ENCODE results near the gene KCNC4. TPM values are rescaled to one million over a fixed set of nuclear protein-coding genes. Genes with fewer than 3 reads are reported as not detected.

KCNC4 gene
- total RNA-seq, 1 experiment from 2014 or later, result 8.9 TPM

DNA sequence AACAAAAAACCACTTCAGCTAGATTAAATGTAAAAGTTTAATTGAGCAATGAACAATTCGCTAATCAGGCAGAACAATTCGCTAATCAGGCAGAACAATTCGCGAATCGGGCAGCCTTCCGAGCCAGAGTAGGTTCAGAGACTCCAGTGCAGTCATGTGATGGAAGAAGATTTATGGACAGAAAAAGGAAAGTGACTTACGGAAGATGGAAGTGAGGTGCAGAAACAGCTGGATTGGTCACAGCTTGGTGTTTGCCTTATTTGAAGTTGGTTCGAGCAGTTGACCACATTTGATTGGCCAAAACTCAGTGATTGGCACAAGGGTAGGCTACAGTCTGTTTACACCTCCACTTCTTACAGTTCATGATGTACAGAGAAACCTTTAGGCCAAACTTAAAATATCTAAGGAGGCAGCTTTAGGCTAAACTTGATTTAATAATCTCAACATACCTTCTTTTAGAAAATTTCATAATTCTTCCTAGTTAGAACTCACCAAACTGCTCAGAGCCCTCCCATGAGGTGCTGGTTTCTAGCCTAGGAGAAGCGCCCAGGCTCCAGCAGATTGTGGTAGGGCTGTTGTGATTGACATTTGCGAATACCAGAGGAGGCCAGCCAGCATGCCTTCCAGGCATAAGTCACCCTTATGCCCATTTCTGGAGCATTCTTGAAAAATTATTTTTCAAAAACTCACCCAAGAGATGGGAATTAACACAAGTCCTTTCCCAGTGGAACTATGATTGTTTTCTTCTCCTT is 22.8 kb upstream of the KCNC4 start:
- no peak overlapping the region for H3K4me2 ChIP-seq (ENCODE audit: insufficient read depth, insufficient read length, low read length)
- H3K4ac ChIP-seq (ENCODE audit: low read depth, low read length), result no peak overlapping the region
- peaks cover 13% of the 10 kb centered on the region for H3K27me3 Mint-ChIP-seq (ENCODE audit: low read depth)
- no peak overlapping the region for H2BK15ac ChIP-seq (ENCODE audit: low read depth, low read length)
- no peak overlapping the region for H3K9ac ChIP-seq (ENCODE audit: extremely low read depth, insufficient read length, low read length)
- no peaks in the 10 kb centered on the region for H3K9me3 ChIP-seq (ENCODE audit: control insufficient read depth, low read depth, low read length)
- no peaks in the 10 kb centered on the region for H3K27me3 ChIP-seq (ENCODE audit: insufficient read depth, low read length)
- H4K91ac ChIP-seq (ENCODE audit: insufficient read length, low read depth, low read length), result no peak overlapping the region
- H3K4me1 Mint-ChIP-seq, result peaks cover 6 to 10% of the 10 kb centered on the region in 2 experiments; a peak in 2 of 4 replicates
- H3K4me3 Mint-ChIP-seq, result no peak overlapping the region
- no CpG with 5 or more reads among the region's 10 CpGs for WGBS (ENCODE audit: extremely low coverage, insufficient read length, low lambda C conversion rate)
- no peak overlapping the region for H2BK120ac ChIP-seq (ENCODE audit: low read depth, low read length, poor library complexity, severe bottlenecking)
- H2AK5ac ChIP-seq (ENCODE audit: insufficient read length, low read length), result no peak overlapping the region
- H2BK12ac ChIP-seq (ENCODE audit: insufficient read length, low read depth, low read length), result no peak overlapping the region
- H2BK20ac ChIP-seq (ENCODE audit: low read depth, low read length, poor library complexity, severe bottlenecking), result no peak overlapping the region
- no peaks in the 10 kb centered on the region for H3K4me1 ChIP-seq (ENCODE audit: insufficient read depth, low read length)
- no peak overlapping the region for H3K27ac Mint-ChIP-seq
- H3K9me3 Mint-ChIP-seq, result no peaks in the 10 kb centered on the region
- no peaks in the 10 kb centered on the region for H3K23me2 ChIP-seq (ENCODE audit: insufficient read length, low read depth, low read length, poor library complexity, severe bottlenecking)
- H4K8ac ChIP-seq (replicated peaks; ENCODE audit: insufficient read length, low read depth, low read length), result no peak overlapping the region
- no peak overlapping the region for H2AFZ ChIP-seq (ENCODE audit: low read length)
- no peak overlapping the region for H3K14ac ChIP-seq (ENCODE audit: insufficient read depth, low read length)
- no peak overlapping the region for H2BK5ac ChIP-seq (ENCODE audit: insufficient read length, low read length)
- H3K18ac ChIP-seq (ENCODE audit: insufficient read length, low read depth, low read length), result no peak overlapping the region
- H3K27ac ChIP-seq (ENCODE audit: insufficient read length, low read depth, low read length), result no peak overlapping the region
- no peaks in the 10 kb centered on the region for H3K36me3 Mint-ChIP-seq (ENCODE audit: insufficient read depth in 1 of 3, low read depth in 3 of 3)
- no peaks in the 10 kb centered on the region for H4K20me1 ChIP-seq (ENCODE audit: control insufficient read depth, insufficient read depth, insufficient read length)
- H3K56ac ChIP-seq (ENCODE audit: insufficient read length, low read depth, low read length), result no peak overlapping the region
- no peaks in the 10 kb centered on the region for H3K79me1 ChIP-seq (ENCODE audit: insufficient read depth, low read depth, low read length, poor library complexity, severe bottlenecking)
- TF ChIP-seq, protein P1, sequence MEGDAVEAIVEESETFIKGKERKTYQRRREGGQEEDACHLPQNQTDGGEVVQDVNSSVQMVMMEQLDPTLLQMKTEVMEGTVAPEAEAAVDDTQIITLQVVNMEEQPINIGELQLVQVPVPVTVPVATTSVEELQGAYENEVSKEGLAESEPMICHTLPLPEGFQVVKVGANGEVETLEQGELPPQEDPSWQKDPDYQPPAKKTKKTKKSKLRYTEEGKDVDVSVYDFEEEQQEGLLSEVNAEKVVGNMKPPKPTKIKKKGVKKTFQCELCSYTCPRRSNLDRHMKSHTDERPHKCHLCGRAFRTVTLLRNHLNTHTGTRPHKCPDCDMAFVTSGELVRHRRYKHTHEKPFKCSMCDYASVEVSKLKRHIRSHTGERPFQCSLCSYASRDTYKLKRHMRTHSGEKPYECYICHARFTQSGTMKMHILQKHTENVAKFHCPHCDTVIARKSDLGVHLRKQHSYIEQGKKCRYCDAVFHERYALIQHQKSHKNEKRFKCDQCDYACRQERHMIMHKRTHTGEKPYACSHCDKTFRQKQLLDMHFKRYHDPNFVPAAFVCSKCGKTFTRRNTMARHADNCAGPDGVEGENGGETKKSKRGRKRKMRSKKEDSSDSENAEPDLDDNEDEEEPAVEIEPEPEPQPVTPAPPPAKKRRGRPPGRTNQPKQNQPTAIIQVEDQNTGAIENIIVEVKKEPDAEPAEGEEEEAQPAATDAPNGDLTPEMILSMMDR (conservative IDR thresholded peaks at IDR 0.05), result no peak
- H3K79me2 ChIP-seq (ENCODE audit: insufficient read depth, low read length), result no peaks in the 10 kb centered on the region
- H3K23ac ChIP-seq (ENCODE audit: insufficient read length, low read depth, low read length), result no peak overlapping the region
- H4K5ac ChIP-seq (ENCODE audit: insufficient read length, low read depth, low read length), result no peak overlapping the region
- no peak overlapping the region for H3T11ph ChIP-seq (ENCODE audit: low read length)
- DNase-seq, result no peak

All from H9 (cell line).